OCI-M2 (cell line): ENCODE results near the gene FCN1.
"Not testable (repeated sequence)": the region's sequence is repeated elsewhere in the genome, so short reads cannot be mapped to it uniquely, and the experiment has no call there.

Source experiments
- DNase-seq: peaks from one replicate; lab custom pipeline; 2025; ENCODE audit not compliant: unreplicated experiment; lab: John Stamatoyannopoulos, UW

FCN1 gene

GRCh38 chr9:134857451-134857850, 60.3 kb downstream of the FCN1 start:
- not testable (repeated sequence) for DNase-seq

- no peak for DNase-seq
Observed at GRCh38 chr9:134855900-134856377, 61.8 kb downstream of the FCN1 start.
